Measurements from ENCODE around the gene LSM7.
"Not testable (repeated sequence)": the region's sequence is repeated elsewhere in the genome, so short reads cannot be mapped to it uniquely, and the experiment has no call there.

The LSM7 gene

DNA sequence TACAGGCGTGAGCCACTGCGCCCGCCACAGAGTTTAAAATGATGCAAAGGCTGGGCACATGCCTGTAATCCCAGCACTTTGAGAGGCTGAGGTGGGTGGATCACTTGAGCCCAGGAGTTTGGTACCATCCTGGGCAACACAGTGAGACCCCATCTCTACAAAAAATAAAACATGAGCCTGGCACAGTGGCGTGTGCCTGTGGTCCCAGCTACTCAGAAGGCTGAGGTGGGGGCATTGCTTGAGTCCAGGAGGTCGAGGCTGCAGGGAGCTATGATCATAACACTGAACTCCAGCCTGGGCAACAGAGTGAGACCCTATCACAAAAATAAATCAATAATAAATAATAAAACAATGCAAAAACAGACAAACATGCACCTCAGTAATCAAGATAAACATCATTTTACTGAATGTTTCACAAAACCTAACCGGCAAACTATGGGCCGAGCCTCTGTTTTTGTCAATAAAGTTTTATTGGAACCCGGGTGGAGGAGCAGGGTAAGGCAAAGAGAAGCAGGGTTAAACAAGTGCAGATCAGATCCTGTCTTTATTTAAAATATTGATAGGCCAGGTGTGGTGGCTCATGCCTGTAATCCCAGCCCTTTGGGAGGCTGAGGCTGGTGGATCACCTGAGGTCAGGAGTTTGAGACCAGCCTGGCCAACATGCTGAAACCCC, 44.4 kb downstream of the LSM7 start:
- H3K4me3 ChIP-seq (ENCODE audit: low read depth, low read length): no peak overlapping the region
- DNase-seq (ENCODE audit: low read depth): no peak

DNA sequence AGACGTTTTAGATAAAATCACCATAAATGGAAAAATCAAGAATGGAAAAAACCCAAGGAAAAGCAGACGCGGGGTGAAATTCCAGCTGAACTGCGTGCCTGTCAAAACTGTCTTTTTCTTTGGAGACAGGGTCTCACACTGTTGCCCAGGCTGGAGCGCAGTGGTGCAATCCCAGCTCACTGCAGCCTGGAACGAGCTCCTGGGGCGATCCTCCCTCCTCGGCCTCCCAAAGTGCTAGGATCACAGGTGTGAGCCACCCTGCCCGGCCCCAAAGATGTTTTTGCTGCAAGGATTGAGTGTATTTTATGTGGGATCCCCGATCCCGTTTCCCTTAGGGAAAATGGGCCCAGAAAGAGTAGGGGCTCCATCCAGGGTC, 45.5 kb downstream of the LSM7 start:
- DNase-seq (ENCODE audit: low read depth): no peak
- no peak overlapping the region for H3K4me3 ChIP-seq (ENCODE audit: low read depth, low read length)

DNA sequence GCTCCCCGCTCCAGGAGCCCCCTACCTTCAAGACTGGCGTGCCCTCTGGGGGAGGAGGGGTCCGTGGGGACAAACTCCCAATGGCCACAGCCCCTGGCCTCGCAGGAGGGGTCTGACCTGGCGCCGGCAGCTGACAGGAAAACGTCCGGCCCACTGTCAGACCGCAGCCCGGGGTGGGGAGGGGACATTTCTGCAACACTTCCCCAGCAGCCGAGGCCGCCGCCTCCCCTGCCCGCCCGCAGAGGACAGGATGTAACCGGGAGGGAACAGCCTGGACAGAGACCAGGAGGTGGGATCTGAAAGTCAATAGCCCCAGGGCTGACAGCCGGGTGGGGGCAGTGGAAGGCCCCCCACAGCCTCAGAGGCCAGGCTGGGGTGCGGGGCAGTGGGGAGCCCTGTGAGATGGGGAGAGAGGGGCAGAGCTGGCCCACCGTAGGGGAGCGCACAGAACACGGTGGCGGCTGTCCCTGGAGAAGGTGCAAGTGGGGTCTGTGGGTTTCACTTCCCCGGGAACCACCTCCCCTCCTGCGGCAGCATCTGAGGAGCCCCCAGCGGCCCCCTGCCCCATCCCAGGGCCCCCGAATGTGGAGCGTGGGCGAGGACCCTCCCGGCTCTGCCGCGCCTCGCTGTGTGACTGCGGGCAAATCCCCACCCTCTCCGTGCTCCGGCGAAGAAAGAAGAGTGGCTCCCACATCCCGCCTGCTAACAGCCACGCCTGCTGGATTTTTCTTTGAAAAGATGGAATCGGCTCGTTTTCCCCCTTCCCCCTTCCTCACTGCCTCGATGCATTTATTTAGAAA, 46.1 kb downstream of the LSM7 start, which contains the start of gene PEAK3:
Gene PEAK3 (minus strand): TSS at position 114 of the 800 bp plus-strand sequence. CDS start 1,244 bp downstream, outside the sequence.
- no peak for DNase-seq (ENCODE audit: low read depth)
- peak within 1 kb of the TSS; percentile 34 for H3K4me3 ChIP-seq (ENCODE audit: low read depth, low read length)

GRCh38 chr19:2281265-2282061, 46.9 kb downstream of the LSM7 start:
- H3K4me3 ChIP-seq (ENCODE audit: low read depth, low read length): peak overlapping the region; percentile 34
- DNase-seq (ENCODE audit: low read depth): not testable (repeated sequence)

- H3K4me3 ChIP-seq (ENCODE audit: low read depth, low read length): no peak overlapping the region
- DNase-seq (ENCODE audit: low read depth): no peak
Observed at GRCh38 chr19:2280633-2281264, 47.6 kb downstream of the LSM7 start.

- no peak overlapping the region for H3K4me3 ChIP-seq (ENCODE audit: low read depth, low read length)
- DNase-seq (ENCODE audit: low read depth): no peak
Observed at GRCh38 chr19:2278459-2279158, 49.8 kb downstream of the LSM7 start.

- DNase-seq (ENCODE audit: low read depth): no peak
- H3K4me3 ChIP-seq (ENCODE audit: low read depth, low read length): no peak overlapping the region
Observed at GRCh38 chr19:2277138-2277537, 51.2 kb downstream of the LSM7 start.

- no peak overlapping the region for H3K4me3 ChIP-seq (ENCODE audit: low read depth, low read length)
Observed at GRCh38 chr19:2276429-2276986, 51.9 kb downstream of the LSM7 start.

GRCh38 chr19:2275588-2276428, 52.6 kb downstream of the LSM7 start:
- no peak for DNase-seq (ENCODE audit: low read depth)
- no peak overlapping the region for H3K4me3 ChIP-seq (ENCODE audit: low read depth, low read length)

More at GRCh38 chr19:2276429-2276986, 51.9 kb downstream of the LSM7 start:
- DNase-seq (ENCODE audit: low read depth): no peak

GRCh38 chr19:2274931-2275535, 53.4 kb downstream of the LSM7 start:
- no peak overlapping the region for H3K4me3 ChIP-seq (ENCODE audit: low read depth, low read length)
- DNase-seq (ENCODE audit: low read depth): no peak

DNA sequence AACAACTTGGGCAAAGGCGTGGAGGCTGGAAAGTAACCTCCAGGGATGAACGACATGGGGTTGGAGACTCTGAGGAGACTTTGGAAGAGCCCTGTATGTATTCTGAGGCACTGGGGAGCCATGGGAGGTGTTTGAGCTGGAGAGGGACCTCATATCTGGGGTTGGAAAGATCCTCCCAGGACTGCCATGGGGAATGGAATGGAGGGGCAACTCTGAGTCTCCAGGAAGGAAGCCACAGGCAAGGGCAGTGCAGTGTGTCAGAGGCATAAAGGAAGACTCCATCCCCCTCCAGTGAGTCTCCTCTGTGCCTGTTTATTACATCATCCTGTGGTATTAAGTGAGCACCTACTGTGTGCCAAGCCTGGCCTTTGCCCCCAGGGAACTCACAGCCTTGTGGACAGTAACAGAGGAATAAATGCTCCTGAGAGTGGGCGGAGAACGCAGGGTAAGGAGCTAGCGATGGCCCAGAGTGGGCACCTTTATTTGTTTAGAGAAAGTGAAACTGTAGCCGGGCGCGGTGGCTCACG, 54.1 kb downstream of the LSM7 start:
- no peak for DNase-seq (ENCODE audit: low read depth)
- no peak overlapping the region for H3K4me3 ChIP-seq (ENCODE audit: low read depth, low read length)

GRCh38 chr19:2273356-2274184, 54.8 kb downstream of the LSM7 start:
- peak overlapping the region; percentile 30 for H3K4me3 ChIP-seq (ENCODE audit: low read depth, low read length)

More at GRCh38 chr19:2273356-2274184, 54.8 kb downstream of the LSM7 start:
- DNase-seq (ENCODE audit: low read depth): no peak

Measured in skeletal muscle cell (primary cell).